ENCODE measurements around the gene NUP58.

GRCh38 chr13:25301347-25302113, at the start of gene NUP58:
- TF ChIP-seq CTCF (optimal IDR thresholded peaks at IDR 0.05 in 1 of 3, IDR thresholded peaks at IDR 0.05 in 1 of 3, conservative IDR thresholded peaks at IDR 0.05 in 1 of 3; ENCODE audit: extremely low read depth in 1 of 3, insufficient read depth in 2 of 3, low read length in 3 of 3) (no peak), EZH2 (IDR thresholded peaks at IDR 0.05; ENCODE audit: low read length) (no peak)
